ENCODE measurements around the gene RBM33. TPM values are rescaled to one million over a fixed set of nuclear protein-coding genes. Genes with fewer than 3 reads are reported as not detected.

RBM33 gene
- total and polyA plus RNA-seq, 2 of the 4 experiments (the other 2 are of a cell fraction), result 7.3 to 10.8 TPM

DNA sequence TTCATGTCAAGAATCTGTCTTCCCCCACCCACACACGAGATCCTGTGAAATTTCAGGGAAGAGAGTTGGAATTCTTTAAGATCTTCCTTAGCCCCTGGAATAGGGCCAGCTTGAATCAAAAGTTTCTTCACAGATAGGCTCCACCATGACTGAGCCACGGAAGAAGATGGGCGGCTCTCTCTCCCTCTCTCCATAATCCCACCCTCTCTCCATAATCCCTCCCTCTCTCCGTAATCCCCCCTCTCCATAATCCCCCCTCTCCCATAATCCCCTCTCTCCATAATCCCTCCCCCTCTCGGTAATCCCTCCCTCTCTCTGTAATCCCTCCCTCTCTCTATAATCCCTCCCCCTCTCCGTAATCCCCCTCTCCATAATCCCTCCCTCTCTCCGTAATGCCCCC is 147.4 kb downstream of the RBM33 start:
- Histone ChIP-seq H2AK9ac (replicated peaks; ENCODE audit: low read depth, low read length, poor library complexity) (no peak overlapping the region), H4K5ac (ENCODE audit: low read depth, low read length) (no peak overlapping the region), H3K18ac (ENCODE audit: low read depth, low read length) (no peak overlapping the region), H3K27me3 (ENCODE audit: control insufficient read depth, insufficient read depth, low read length) (peaks cover 11% of the 10 kb centered on the region), H3K23ac (ENCODE audit: low read depth, low read length) (no peak overlapping the region), H2AK5ac (ENCODE audit: low read depth, low read length) (no peak overlapping the region), H2BK15ac (ENCODE audit: low read depth, low read length) (no peak overlapping the region), H2AFZ (replicated peaks; ENCODE audit: low read length, poor library complexity) (no peak overlapping the region), H2BK5ac (ENCODE audit: low read depth, low read length, poor library complexity, severe bottlenecking) (no peak overlapping the region), H3K79me1 (ENCODE audit: low read depth in 1 of 2, low read length in 2 of 2) (no peaks in the 10 kb centered on the region), H4K91ac (ENCODE audit: insufficient read depth, low read depth, low read length) (no peak overlapping the region), H3K36me3 (ENCODE audit: control insufficient read depth, insufficient read depth, low read length) (no peaks in the 10 kb centered on the region), H3K9me3 (ENCODE audit: control insufficient read depth, insufficient read depth, low read length) (no peaks in the 10 kb centered on the region), H3K4ac (ENCODE audit: low read depth, low read length) (no peak overlapping the region), H2BK120ac (ENCODE audit: low read depth, low read length) (no peak overlapping the region), H4K20me1 (ENCODE audit: insufficient read depth, low read length) (no peaks in the 10 kb centered on the region), H3K9ac (ENCODE audit: low read depth, low read length) (no peak overlapping the region), H3K9me1 (ENCODE audit: insufficient read depth, low read length) (peaks cover 4% of the 10 kb centered on the region; the same call in 1 of the 2 replicates), H3K14ac (replicated peaks; ENCODE audit: low read depth, low read length) (no peak overlapping the region), H4K8ac (ENCODE audit: low read depth in 2 of 2, low read length in 2 of 2) (no peak overlapping the region), H3K4me3 (ENCODE audit: insufficient read depth, low read depth, low read length) (no peak overlapping the region), H3K56ac (ENCODE audit: extremely low read depth, insufficient read depth, low read length) (no peak overlapping the region), H3K4me1 (ENCODE audit: control insufficient read depth, insufficient read depth, low read length) (peaks cover 1% of the 10 kb centered on the region; the same call in 1 of the 2 replicates), H3K4me2 (ENCODE audit: low read depth, low read length) (no peak overlapping the region), H3K27ac (ENCODE audit: insufficient read depth, low read length) (no peak overlapping the region), H2BK20ac (ENCODE audit: low read depth, low read length) (no peak overlapping the region)
- in situ Hi-C loops (cut with MboI; ENCODE audit: low sequenced_read_pairs) (no loop called here), intact Hi-C loops (cut with micrococcal nuclease) (loop anchor here (10.0 kb wide), 1 partner anchor 1343 kb away; the partner anchor contains the start of gene UBE3C), dilution Hi-C loops (cut with HindIII; ENCODE audit: low sequenced_read_pairs, unreplicated experiment) (no loop called here)
- TF ChIP-seq MXI1 (IDR thresholded peaks at IDR 0.05; ENCODE audit: borderline replicate concordance, low read depth, low read length), result no peak
- TF ChIP-seq RAD21 (IDR thresholded peaks at IDR 0.05; ENCODE audit: low read length), result no peak
- TF ChIP-seq, protein P1, sequence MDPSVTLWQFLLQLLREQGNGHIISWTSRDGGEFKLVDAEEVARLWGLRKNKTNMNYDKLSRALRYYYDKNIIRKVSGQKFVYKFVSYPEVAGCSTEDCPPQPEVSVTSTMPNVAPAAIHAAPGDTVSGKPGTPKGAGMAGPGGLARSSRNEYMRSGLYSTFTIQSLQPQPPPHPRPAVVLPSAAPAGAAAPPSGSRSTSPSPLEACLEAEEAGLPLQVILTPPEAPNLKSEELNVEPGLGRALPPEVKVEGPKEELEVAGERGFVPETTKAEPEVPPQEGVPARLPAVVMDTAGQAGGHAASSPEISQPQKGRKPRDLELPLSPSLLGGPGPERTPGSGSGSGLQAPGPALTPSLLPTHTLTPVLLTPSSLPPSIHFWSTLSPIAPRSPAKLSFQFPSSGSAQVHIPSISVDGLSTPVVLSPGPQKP (IDR thresholded peaks at IDR 0.05; ENCODE audit: borderline replicate concordance, low read depth, low read length), result no peak
- TF ChIP-seq NFE2L2 (IDR thresholded peaks at IDR 0.05; ENCODE audit: low read depth, low read length), result no peak
- TF ChIP-seq POLR2A (IDR thresholded peaks at IDR 0.05; ENCODE audit: low read depth, low read length), result no peak
- no peak for TF ChIP-seq BHLHE40 (IDR thresholded peaks at IDR 0.05; ENCODE audit: low read depth, low read length)
- no peak for TF ChIP-seq CEBPB (IDR thresholded peaks at IDR 0.05; ENCODE audit: low read depth, low read length)
- no peak for DNase-seq
- ATAC-seq (ENCODE audit: low read depth), result no peak
- WGBS, 2 experiments (ENCODE audit: extremely low coverage in 2 of 2, insufficient read length in 1 of 2), result 67 to 90% methylated on average over 1 to 3 of the region's 7 CpGs
- no TSS peak for BruUV-seq (replicated peaks)
- ChIA-PET POLR2A (ENCODE audit: unreplicated experiment) (no interaction called here), CTCF (no interaction called here)
